Activated naive CD8-positive, alpha-beta T cell treated with anti-CD3 and anti-CD28 coated beads for 36 hours (primary cell): ENCODE results near the gene TBC1D10A. TPM values are rescaled to one million over a fixed set of nuclear protein-coding genes. Genes with fewer than 3 reads are reported as not detected.
"Not testable (repeated sequence)": the region's sequence is repeated elsewhere in the genome, so short reads cannot be mapped to it uniquely, and the experiment has no call there.

Source experiments
- DNase-seq: peaks from one replicate; pipeline ENCODE4 v3.0.0; 2021
- H3K27ac Mint-ChIP-seq: one replicate; pipeline ENCODE4 v1.8.0; 2022; ENCODE audit warnings: mild to moderate bottlenecking, moderate library complexity, mixed read lengths
- H3K27me3 Mint-ChIP-seq: one replicate; pipeline ENCODE4 v1.8.0; 2022; ENCODE audit warnings: mild to moderate bottlenecking, mixed read lengths
- H3K36me3 Mint-ChIP-seq: one replicate; pipeline ENCODE4 v1.8.0; 2021; ENCODE audit warnings: mild to moderate bottlenecking, mixed read lengths
- H3K4me1 Mint-ChIP-seq: one replicate; pipeline ENCODE4 v1.8.0; 2021; ENCODE audit warnings: mixed read lengths
- H3K4me3 Mint-ChIP-seq: one replicate; pipeline ENCODE4 v1.8.0; 2022; ENCODE audit warnings: mild to moderate bottlenecking, moderate library complexity, mixed read lengths
- H3K9me3 Mint-ChIP-seq: one replicate; pipeline ENCODE4 v1.8.0; 2022; ENCODE audit warnings: mixed read lengths
- total RNA-seq, 2 experiments: library from RNA; stranded (reverse); gene quantifications; one replicate each; pipeline ENCODE4 v1.2.3, GENCODE V29; 2021

The TBC1D10A gene
- total RNA-seq, 2 experiments from 2014 or later = 13.0 to 14.4 TPM

GRCh38 chr22:30357236-30357570 is 30.5 kb upstream of the TBC1D10A start:
- H3K27ac Mint-ChIP-seq = peak overlapping the region; percentile 84
- H3K4me1 Mint-ChIP-seq = peaks cover 34% of the 10 kb centered on the region
- no peaks in the 10 kb centered on the region for H3K27me3 Mint-ChIP-seq
- peak overlapping the region; percentile 91 for H3K4me3 Mint-ChIP-seq
- peaks cover 29% of the 10 kb centered on the region for H3K36me3 Mint-ChIP-seq
- H3K9me3 Mint-ChIP-seq = no peaks in the 10 kb centered on the region
- no peak for DNase-seq

GRCh38 chr22:30356449-30357235 is 29.9 kb upstream of the TBC1D10A start, which contains the start of the genes CCDC157 and SF3A1:
TSS of gene CCDC157 (plus strand) at chr22:30357007. CDS start at chr22:30366001, 8,994 bp downstream.
TSS of gene SF3A1 (minus strand) at chr22:30356894. CDS start at chr22:30356792, 102 bp downstream.
- no peaks in the 10 kb centered on the region for H3K9me3 Mint-ChIP-seq
- peaks cover 34% of the 10 kb centered on the region for H3K36me3 Mint-ChIP-seq
- peak within 1 kb of the TSS; percentile 89 for H3K27ac Mint-ChIP-seq
- no peaks in the 10 kb centered on the region for H3K27me3 Mint-ChIP-seq
- peak within 1 kb of the TSS; percentile 91 for H3K4me3 Mint-ChIP-seq
- DNase-seq = peak; percentile 92
- peaks cover 38% of the 10 kb centered on the region for H3K4me1 Mint-ChIP-seq

GRCh38 chr22:30354644-30355043 is 27.9 kb upstream of the TBC1D10A start:
- Mint-ChIP-seq H3K27ac (peak overlapping the region; percentile 5), H3K4me1 (peaks cover 52% of the 10 kb centered on the region), H3K4me3 (peak overlapping the region; percentile 91), H3K9me3 (no peaks in the 10 kb centered on the region), H3K36me3 (peaks cover 53% of the 10 kb centered on the region), H3K27me3 (no peaks in the 10 kb centered on the region)
- no peak for DNase-seq

- peaks cover 69% of the 10 kb centered on the region for H3K36me3 Mint-ChIP-seq
Measured at GRCh38 chr22:30351226-30351625, 24.5 kb upstream of the TBC1D10A start.

GRCh38 chr22:30348809-30349208 is 22.1 kb upstream of the TBC1D10A start:
- H3K4me3 Mint-ChIP-seq = no peak overlapping the region
- H3K4me1 Mint-ChIP-seq = peaks cover 46% of the 10 kb centered on the region
- H3K9me3 Mint-ChIP-seq = no peaks in the 10 kb centered on the region
- H3K36me3 Mint-ChIP-seq = peaks cover 62% of the 10 kb centered on the region
- H3K27me3 Mint-ChIP-seq = no peaks in the 10 kb centered on the region
- H3K27ac Mint-ChIP-seq = peak overlapping the region; percentile 72
- DNase-seq = no peak

More at GRCh38 chr22:30351226-30351625, 24.5 kb upstream of the TBC1D10A start:
- Mint-ChIP-seq H3K4me3 (no peak overlapping the region), H3K27ac (no peak overlapping the region), H3K27me3 (no peaks in the 10 kb centered on the region), H3K4me1 (peaks cover 62% of the 10 kb centered on the region), H3K9me3 (no peaks in the 10 kb centered on the region)
- DNase-seq = no peak

GRCh38 chr22:30348404-30348803 is 21.7 kb upstream of the TBC1D10A start:
- no peak for DNase-seq
- peaks cover 61% of the 10 kb centered on the region for H3K36me3 Mint-ChIP-seq
- H3K4me3 Mint-ChIP-seq = no peak overlapping the region
- no peaks in the 10 kb centered on the region for H3K9me3 Mint-ChIP-seq
- H3K4me1 Mint-ChIP-seq = peaks cover 44% of the 10 kb centered on the region
- H3K27ac Mint-ChIP-seq = peak overlapping the region; percentile 72
- no peaks in the 10 kb centered on the region for H3K27me3 Mint-ChIP-seq

- Mint-ChIP-seq H3K4me3 (no peak overlapping the region), H3K4me1 (peaks cover 41% of the 10 kb centered on the region), H3K36me3 (peaks cover 61% of the 10 kb centered on the region), H3K27me3 (no peaks in the 10 kb centered on the region), H3K27ac (peak overlapping the region; percentile 50), H3K9me3 (no peaks in the 10 kb centered on the region)
- DNase-seq = no peak
Measured at GRCh38 chr22:30347255-30347892, 20.6 kb upstream of the TBC1D10A start.

GRCh38 chr22:30344447-30345200 is 17.9 kb upstream of the TBC1D10A start:
- H3K36me3 Mint-ChIP-seq = peaks cover 40% of the 10 kb centered on the region
- no peak for DNase-seq
- no peaks in the 10 kb centered on the region for H3K27me3 Mint-ChIP-seq
- H3K4me3 Mint-ChIP-seq = no peak overlapping the region
- no peaks in the 10 kb centered on the region for H3K9me3 Mint-ChIP-seq
- peaks cover 22% of the 10 kb centered on the region for H3K4me1 Mint-ChIP-seq
- H3K27ac Mint-ChIP-seq = no peak overlapping the region

- Mint-ChIP-seq H3K27ac (no peak overlapping the region), H3K9me3 (no peaks in the 10 kb centered on the region), H3K27me3 (no peaks in the 10 kb centered on the region), H3K36me3 (peaks cover 31% of the 10 kb centered on the region), H3K4me1 (peaks cover 3% of the 10 kb centered on the region), H3K4me3 (no peak overlapping the region)
- DNase-seq = no peak
Measured at GRCh38 chr22:30340911-30341685, 14.4 kb upstream of the TBC1D10A start.

GRCh38 chr22:30338802-30339201 is 12.1 kb upstream of the TBC1D10A start:
- no peak for DNase-seq
- Mint-ChIP-seq H3K36me3 (peaks cover 37% of the 10 kb centered on the region), H3K4me1 (peaks cover 19% of the 10 kb centered on the region), H3K4me3 (no peak overlapping the region), H3K9me3 (no peaks in the 10 kb centered on the region), H3K27me3 (no peaks in the 10 kb centered on the region), H3K27ac (no peak overlapping the region)

- DNase-seq, H3K9me3 Mint-ChIP-seq, H3K4me3 Mint-ChIP-seq, H3K27me3 Mint-ChIP-seq: not testable (repeated sequence)
- Mint-ChIP-seq H3K36me3 (peaks cover 35% of the 10 kb centered on the region), H3K27ac (peak overlapping the region; percentile 48), H3K4me1 (peaks cover 22% of the 10 kb centered on the region)
Measured at GRCh38 chr22:30338341-30338740, 11.6 kb upstream of the TBC1D10A start.

GRCh38 chr22:30337461-30337778 is 10.7 kb upstream of the TBC1D10A start:
- Mint-ChIP-seq H3K36me3 (peaks cover 35% of the 10 kb centered on the region), H3K4me1 (peaks cover 23% of the 10 kb centered on the region), H3K4me3 (no peak overlapping the region), H3K9me3 (no peaks in the 10 kb centered on the region), H3K27me3 (no peaks in the 10 kb centered on the region), H3K27ac (no peak overlapping the region)
- no peak for DNase-seq

GRCh38 chr22:30336752-30337460 is 10.2 kb upstream of the TBC1D10A start:
- Mint-ChIP-seq H3K27ac (peak overlapping the region; percentile 34), H3K9me3 (no peaks in the 10 kb centered on the region), H3K4me1 (peaks cover 27% of the 10 kb centered on the region), H3K27me3 (no peaks in the 10 kb centered on the region), H3K36me3 (peaks cover 34% of the 10 kb centered on the region), H3K4me3 (no peak overlapping the region)
- no peak for DNase-seq

- no peaks in the 10 kb centered on the region for H3K9me3 Mint-ChIP-seq
- peaks cover 27% of the 10 kb centered on the region for H3K4me1 Mint-ChIP-seq
- DNase-seq = no peak
- peaks cover 40% of the 10 kb centered on the region for H3K36me3 Mint-ChIP-seq
- peak overlapping the region; percentile 65 for H3K27ac Mint-ChIP-seq
- H3K4me3 Mint-ChIP-seq = no peak overlapping the region
- H3K27me3 Mint-ChIP-seq = no peaks in the 10 kb centered on the region
Measured at GRCh38 chr22:30335236-30335635, 8.5 kb upstream of the TBC1D10A start.
